RWPE2 (cell line): ENCODE data around the gene ERMAP.
"Not testable (repeated sequence)": the region's sequence is repeated elsewhere in the genome, so short reads cannot be mapped to it uniquely, and the experiment has no call there.

ENCODE experiments used
- ATAC-seq: fragments of 200-7000 bp; cut with Tn5 transposase; 3 replicates; pipeline ENCODE4 v1.9.1; 2021; ENCODE audit warnings: low read depth
- DNase-seq: peaks from one replicate; pipeline ENCODE4 v3.0.0-alpha.2; 2020; ENCODE audit warnings: low spot score
- H3K27ac ChIP-seq: fragments of 450-650 bp; 2 replicates; pipeline ENCODE4 v1.5.1; 2017; ENCODE audit warnings: mild to moderate bottlenecking; ENCODE audit not compliant: poor library complexity, severe bottlenecking
- H3K27me3 ChIP-seq: fragments of 250-450 bp; sonication (Bioruptor Pico); 2 replicates; pipeline ENCODE4 v1.5.1; 2021; ENCODE audit warnings: mild to moderate bottlenecking, moderate library complexity; ENCODE audit not compliant: insufficient read depth, poor library complexity, severe bottlenecking
- H3K36me3 ChIP-seq: fragments of 250-450 bp; sonication (Bioruptor Pico); 2 replicates; pipeline ENCODE4 v1.5.1; 2020; ENCODE audit warnings: low read depth, mild to moderate bottlenecking, moderate library complexity
- H3K4me1 ChIP-seq: fragments of 250-450 bp; sonication (Bioruptor Pico); 2 replicates; pipeline ENCODE4 v1.5.1; 2021; ENCODE audit warnings: mild to moderate bottlenecking, moderate library complexity; ENCODE audit not compliant: insufficient read depth, poor library complexity, severe bottlenecking
- H3K4me3 ChIP-seq: fragments of 250-450 bp; sonication (Bioruptor Pico); 2 replicates; pipeline ENCODE4 v1.5.1; 2021; ENCODE audit warnings: mild to moderate bottlenecking, moderate library complexity; ENCODE audit not compliant: severe bottlenecking
- H3K9me3 ChIP-seq: fragments of 250-450 bp; sonication (Bioruptor Pico); 2 replicates; pipeline ENCODE4 v1.5.1; 2021; ENCODE audit warnings: mild to moderate bottlenecking, moderate library complexity; ENCODE audit not compliant: severe bottlenecking
- CTCF ChIP-seq: fragments of 450-650 bp; IDR thresholded peaks from one replicate; pipeline ENCODE4 v1.5.1; 2017; ENCODE audit warnings: mild to moderate bottlenecking, moderate library complexity; ENCODE audit not compliant: poor library complexity, severe bottlenecking

ERMAP gene

GRCh38 chr1:42806593-42806992 lies 10.3 kb upstream of the ERMAP start:
- Histone ChIP-seq H3K9me3 (no peaks in the 10 kb centered on the region), H3K36me3 (no peaks in the 10 kb centered on the region), H3K27me3 (no peaks in the 10 kb centered on the region), H3K27ac (no peak overlapping the region), H3K4me3 (no peak overlapping the region), H3K4me1 (no peaks in the 10 kb centered on the region)
- no peak for ATAC-seq
- no peak for TF ChIP-seq CTCF
- DNase-seq: no peak

- H3K27ac ChIP-seq: no peak overlapping the region
- H3K4me3 ChIP-seq: no peak overlapping the region
- no peaks in the 10 kb centered on the region for H3K36me3 ChIP-seq
- H3K27me3 ChIP-seq: no peaks in the 10 kb centered on the region
- no peaks in the 10 kb centered on the region for H3K4me1 ChIP-seq
- TF ChIP-seq CTCF: no peak
- no peak for DNase-seq
- H3K9me3 ChIP-seq: no peaks in the 10 kb centered on the region
- ATAC-seq: no peak
Measured at GRCh38 chr1:42807056-42807668, 9.8 kb upstream of the ERMAP start.

- H3K9me3 ChIP-seq, H3K27ac ChIP-seq, DNase-seq, H3K36me3 ChIP-seq, ATAC-seq, H3K27me3 ChIP-seq, H3K4me3 ChIP-seq: not testable (repeated sequence)
- H3K4me1 ChIP-seq: peaks cover 11% of the 10 kb centered on the region
Measured at GRCh38 chr1:42814815-42815214, 2.1 kb upstream of the ERMAP start.

- no peak for DNase-seq
- H3K36me3 ChIP-seq: peaks cover 4% of the 10 kb centered on the region; the same call in 1 of the 2 replicates
- ATAC-seq: peak; percentile 20
Measured at GRCh38 chr1:42815941-42816584, 859 bp upstream of the ERMAP start.

GRCh38 chr1:42817440-42817767 lies 482 bp downstream of the ERMAP start:
- H3K4me1 ChIP-seq: peaks cover 11% of the 10 kb centered on the region
- H3K27ac ChIP-seq: peak overlapping the region; percentile 79
- no peaks in the 10 kb centered on the region for H3K9me3 ChIP-seq
- no peak; the same call in 2 of the 3 replicates for ATAC-seq
- no peaks in the 10 kb centered on the region for H3K27me3 ChIP-seq
- DNase-seq: no peak
- no peak for TF ChIP-seq CTCF
- H3K36me3 ChIP-seq: peaks cover 4% of the 10 kb centered on the region; the same call in 1 of the 2 replicates
- peak overlapping the region; percentile 91 for H3K4me3 ChIP-seq

More at GRCh38 chr1:42815941-42816584, 859 bp upstream of the ERMAP start:
- Histone ChIP-seq H3K9me3 (no peaks in the 10 kb centered on the region), H3K4me1 (peaks cover 11% of the 10 kb centered on the region), H3K27me3 (no peaks in the 10 kb centered on the region), H3K27ac (peak overlapping the region; percentile 79), H3K4me3 (peak overlapping the region; percentile 91)
- TF ChIP-seq CTCF: no peak
